GM12892 (cell line): ENCODE measurements around the gene FASTKD1.
A peak's percentile ranks its signal among the peaks of the same experiment; 100 is the strongest.
"Not testable (repeated sequence)": the region's sequence is repeated elsewhere in the genome, so short reads cannot be mapped to it uniquely, and the experiment has no call there.

Experiments
- DNase-seq: peaks from one replicate; pipeline ENCODE4 v3.0.0; 2011; ENCODE audit not compliant: insufficient read length
- FAIRE-seq: peaks from 2 replicates; lab custom pipeline; 2011; peaks lifted over from hg19 to GRCh38; lab: Jason Lieb, UNC
- POLR2A ChIP-seq: IDR thresholded peaks from 2 replicates; pipeline ENCODE4 v1.6.1; 2011; ENCODE audit warnings: low read depth, low read length, control low read depth
- POLR2AphosphoS5 ChIP-seq: IDR thresholded peaks from 2 replicates; pipeline ENCODE4 v1.6.1; 2011; ENCODE audit warnings: low read depth, low read length, control low read depth
- TAF1 ChIP-seq: IDR thresholded peaks from 2 replicates; pipeline ENCODE4 v1.6.1; 2011; ENCODE audit warnings: low read depth, mild to moderate bottlenecking, control low read depth, low read length, borderline replicate concordance

The FASTKD1 gene

DNA sequence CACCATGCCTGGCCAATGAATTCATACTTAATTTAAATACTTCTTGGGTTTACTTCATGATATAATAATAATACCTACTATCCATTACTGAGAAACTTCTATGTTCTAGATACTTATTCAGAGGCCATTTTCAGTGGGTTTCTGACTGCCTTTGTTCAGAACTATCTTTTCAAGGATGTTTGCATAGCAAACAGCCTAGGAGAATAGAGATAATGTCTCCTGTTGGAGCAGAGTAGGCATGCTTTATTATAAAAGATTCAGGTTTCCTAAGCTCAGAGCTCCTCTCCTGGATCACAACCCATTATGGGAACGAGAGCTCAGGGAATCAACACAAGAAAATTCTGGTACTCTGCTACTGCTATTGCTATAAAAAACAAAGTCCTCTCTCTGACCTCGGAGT is 11.1 kb downstream of the FASTKD1 start:
- FAIRE-seq (no peak), DNase-seq (no peak)
- TF ChIP-seq TAF1 (no peak), POLR2AphosphoS5 (no peak), POLR2A (no peak)

DNA sequence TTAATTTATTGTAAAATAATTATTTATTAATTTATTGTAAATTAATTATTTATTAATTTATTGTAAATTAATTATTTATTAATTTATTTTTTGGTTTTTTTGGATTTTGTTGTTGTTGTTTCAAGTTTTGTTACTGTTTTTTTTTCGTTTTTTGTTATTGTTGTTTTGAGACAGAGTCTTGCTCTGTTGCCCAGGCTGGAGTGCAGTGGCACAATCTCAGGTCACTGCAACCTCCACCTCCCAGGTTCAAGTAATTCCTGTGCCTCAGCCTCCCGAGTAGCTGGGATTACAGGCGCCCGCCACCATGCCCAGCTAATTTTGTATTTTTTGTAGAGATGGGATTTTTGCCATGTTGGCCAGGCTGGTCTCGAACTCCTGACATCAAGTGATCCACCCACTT is 11.6 kb downstream of the FASTKD1 start:
- FAIRE-seq, DNase-seq: not testable (repeated sequence)

DNA sequence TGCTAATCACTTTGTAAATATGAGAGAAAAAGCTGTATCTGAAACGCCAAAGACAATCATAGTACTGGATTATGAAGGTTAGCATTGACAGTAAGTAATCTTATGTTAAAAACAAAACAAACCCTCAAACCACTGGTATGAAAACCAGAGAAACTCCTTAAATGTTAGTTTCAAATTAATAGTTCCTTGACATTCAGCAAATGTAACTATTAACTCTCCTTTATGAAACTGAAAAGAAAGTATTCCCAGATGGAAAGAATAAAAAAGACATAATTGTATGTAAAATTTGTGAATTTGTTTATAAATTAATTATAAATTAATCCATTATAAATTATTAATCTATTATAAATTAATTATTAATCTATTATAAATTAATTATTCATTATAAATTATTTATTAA is 12.3 kb downstream of the FASTKD1 start:
- TF ChIP-seq TAF1 (no peak), POLR2A (no peak), POLR2AphosphoS5 (no peak)
- DNase-seq: no peak
- FAIRE-seq: no peak

DNA sequence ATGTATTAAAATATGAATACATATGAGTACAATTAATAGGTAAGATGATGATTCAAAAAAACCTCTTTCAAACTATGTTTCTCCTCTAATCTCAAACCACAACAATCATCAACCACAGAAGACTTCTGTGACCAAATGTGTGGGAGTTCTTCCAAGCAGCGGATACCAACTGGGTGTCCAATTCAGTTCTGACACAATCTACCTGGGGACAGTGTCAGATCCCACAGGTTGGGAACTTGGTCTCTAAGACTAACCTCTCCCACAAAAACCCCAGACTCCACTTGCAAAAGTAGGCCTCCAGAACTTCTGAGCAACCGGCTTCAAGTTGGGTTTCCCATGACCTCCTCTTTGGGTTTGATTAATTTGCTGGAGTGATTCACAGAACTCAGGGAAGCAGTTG is 26.9 kb downstream of the FASTKD1 start:
- TF ChIP-seq TAF1 (no peak), POLR2A (no peak), POLR2AphosphoS5 (no peak)
- FAIRE-seq: no peak
- DNase-seq: no peak

DNA sequence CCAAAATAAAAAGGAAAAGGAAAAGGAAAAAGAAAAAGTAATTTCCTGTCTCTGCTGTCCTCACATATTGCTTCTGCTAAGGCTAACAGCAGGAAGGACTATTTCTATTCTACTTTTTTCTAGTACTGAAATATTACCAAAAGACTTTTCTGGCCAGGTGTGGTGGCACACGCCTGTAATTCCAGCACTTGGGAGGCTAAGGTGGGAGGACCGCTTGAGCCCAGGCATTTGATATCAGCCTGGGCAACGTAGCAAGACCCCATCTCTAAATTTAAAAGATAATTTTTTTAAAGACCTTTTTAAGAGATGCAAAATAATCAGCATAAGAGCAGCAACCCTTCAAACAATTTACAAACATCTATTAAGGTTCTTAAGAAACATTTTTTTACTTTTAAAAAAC is 31.2 kb downstream of the FASTKD1 start:
- no peak for DNase-seq
- no peak for FAIRE-seq
- TF ChIP-seq POLR2A (no peak), TAF1 (no peak), POLR2AphosphoS5 (no peak)

DNA sequence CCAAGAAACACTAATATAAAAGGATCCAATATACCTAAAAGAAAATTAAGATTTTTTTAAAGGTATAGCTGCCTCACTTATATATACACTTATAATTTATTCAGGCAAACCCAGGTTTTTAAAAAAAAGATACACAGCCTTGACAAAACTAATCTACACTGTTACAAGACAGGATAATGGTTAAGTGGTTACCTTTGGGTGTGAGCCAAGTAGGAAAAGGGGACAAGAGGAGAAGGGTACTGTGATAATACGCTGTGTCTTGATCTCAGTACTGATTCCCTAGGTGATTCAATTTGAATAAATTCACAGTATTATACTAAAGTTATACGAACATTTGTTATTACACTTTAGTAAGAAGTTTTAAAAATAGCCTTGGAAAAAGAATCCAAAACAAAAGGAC is 33.5 kb downstream of the FASTKD1 start:
- TF ChIP-seq POLR2A (no peak), TAF1 (no peak)
- FAIRE-seq (no peak), DNase-seq (no peak)

DNA sequence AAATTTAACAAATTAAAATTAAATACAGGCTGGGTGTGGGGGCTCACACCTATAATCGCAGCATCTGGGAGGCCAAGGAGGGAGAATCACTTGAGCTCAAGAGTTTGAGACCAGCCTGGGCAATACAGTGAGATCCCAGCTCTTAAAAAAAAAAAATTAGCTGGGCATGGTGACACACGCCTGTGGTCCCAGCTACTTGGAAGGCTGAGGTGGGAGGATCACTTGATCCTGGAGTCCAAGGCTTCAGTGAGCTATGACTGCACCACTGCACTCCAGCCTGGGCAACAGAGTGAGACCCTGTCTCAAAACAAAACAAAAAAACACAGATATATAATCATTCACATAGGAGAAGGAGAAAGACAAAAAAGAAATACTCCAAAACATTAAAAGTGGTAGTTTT is 34.2 kb downstream of the FASTKD1 start:
- not testable (repeated sequence) for FAIRE-seq

DNA sequence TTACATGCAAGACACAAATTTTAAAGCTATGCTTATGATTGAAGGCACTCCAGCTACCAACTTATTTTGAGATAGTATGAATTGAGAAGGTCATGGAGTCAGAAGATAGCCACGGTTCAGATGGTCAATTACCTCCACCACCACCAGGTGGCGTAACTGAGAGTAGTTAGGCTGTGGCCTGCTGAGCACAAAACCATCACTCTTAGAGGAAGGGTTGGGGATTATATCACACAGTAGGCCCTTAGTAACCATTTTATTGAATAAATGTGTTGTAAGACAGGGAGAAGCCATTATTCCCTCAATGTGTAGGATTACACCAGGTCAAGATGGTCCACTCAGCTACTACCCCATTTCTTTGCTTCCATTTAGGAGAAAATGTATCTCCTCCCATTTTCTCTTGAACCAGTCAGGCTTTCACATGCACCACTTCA is 45.4 kb downstream of the FASTKD1 start:
- FAIRE-seq (peak; percentile 97), DNase-seq (peak; percentile 13)
- TF ChIP-seq TAF1 (no peak), POLR2A (no peak), POLR2AphosphoS5 (no peak)

More for the DNA sequence above, 34.2 kb downstream of the FASTKD1 start:
- DNase-seq: not testable (repeated sequence)

DNA sequence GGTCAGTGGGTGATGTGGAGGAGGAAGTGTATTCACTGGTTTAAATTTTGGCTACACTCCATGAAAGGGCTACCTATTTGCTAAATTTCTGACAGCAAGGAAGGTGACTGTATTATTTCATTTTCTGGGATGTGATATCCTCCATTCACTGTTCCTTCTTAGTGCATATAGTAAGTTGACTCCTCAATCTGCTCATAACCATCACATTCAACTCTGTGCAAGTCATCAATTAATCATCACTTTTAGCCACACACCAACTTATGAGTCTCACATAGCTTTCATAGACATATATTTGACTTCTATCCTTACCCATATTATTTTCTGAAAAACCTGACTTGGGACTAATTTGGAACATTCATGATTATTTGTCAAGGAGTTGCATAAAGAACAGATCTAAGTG is 47.2 kb downstream of the FASTKD1 start:
- DNase-seq (no peak), FAIRE-seq (no peak)
- no peak for TF ChIP-seq TAF1
- no peak for TF ChIP-seq POLR2A
- no peak for TF ChIP-seq POLR2AphosphoS5

DNA sequence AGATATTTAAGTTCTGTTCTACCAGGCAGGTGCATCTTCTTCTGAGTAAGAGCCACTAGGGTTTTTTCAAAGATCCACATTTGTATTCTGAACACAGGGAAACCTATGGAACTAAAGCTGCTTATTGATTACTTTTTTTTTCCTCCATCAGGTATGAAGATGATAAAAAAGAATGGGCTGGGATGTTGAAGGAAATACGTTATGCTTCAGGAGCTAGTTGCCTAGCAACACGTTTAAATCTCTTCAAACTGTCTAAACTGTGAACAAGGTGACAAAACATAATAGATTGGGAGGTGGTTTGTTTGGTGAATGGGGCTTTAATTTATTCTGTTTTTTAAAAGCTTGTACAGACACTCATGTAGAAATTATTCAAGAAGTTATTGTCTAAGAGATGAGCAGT is 48.2 kb downstream of the FASTKD1 start:
- FAIRE-seq: no peak
- TF ChIP-seq POLR2AphosphoS5: no peak
- no peak for DNase-seq

DNA sequence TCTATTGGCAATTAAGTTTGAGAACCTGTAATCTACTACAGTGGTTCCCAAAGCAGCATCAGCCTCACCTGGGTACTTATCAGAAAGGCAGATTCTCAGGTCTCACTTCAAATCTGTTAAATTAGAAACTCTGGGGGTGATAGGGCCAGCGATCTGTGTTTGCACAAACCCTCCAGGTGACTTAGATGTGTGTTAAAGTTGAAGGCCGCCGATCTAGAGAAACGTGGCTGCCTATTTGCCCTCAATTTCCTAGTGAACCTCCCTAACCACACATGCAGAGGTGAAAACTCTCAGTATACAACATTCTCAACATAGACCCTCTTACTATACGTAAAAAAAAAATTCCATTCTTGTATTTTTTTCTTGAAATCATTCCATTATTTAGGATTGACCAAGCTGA is 50.0 kb downstream of the FASTKD1 start:
- no peak for FAIRE-seq
- no peak for DNase-seq
- TF ChIP-seq POLR2A (no peak), TAF1 (no peak)

DNA sequence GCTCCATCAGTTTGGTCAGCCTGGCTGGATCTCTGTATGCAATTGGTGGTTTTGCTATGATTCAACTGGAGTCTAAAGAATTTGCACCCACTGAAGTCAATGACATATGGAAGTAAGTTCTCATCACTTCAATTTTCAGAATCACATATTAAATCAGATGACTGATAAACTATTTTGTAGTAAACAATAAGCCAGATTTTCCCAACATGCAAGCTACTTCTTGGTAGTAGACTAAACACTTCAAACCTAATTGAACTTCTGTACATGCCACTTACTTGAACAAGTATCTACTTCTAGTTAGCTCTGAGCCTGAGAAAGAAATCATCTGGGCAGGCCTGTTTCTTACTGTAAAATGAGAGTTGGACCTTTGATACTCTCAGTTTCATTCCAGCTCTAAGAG is 52.8 kb downstream of the FASTKD1 start:
- FAIRE-seq (no peak), DNase-seq (no peak)
- TF ChIP-seq POLR2AphosphoS5: no peak
- TF ChIP-seq TAF1: no peak
- no peak for TF ChIP-seq POLR2A

DNA sequence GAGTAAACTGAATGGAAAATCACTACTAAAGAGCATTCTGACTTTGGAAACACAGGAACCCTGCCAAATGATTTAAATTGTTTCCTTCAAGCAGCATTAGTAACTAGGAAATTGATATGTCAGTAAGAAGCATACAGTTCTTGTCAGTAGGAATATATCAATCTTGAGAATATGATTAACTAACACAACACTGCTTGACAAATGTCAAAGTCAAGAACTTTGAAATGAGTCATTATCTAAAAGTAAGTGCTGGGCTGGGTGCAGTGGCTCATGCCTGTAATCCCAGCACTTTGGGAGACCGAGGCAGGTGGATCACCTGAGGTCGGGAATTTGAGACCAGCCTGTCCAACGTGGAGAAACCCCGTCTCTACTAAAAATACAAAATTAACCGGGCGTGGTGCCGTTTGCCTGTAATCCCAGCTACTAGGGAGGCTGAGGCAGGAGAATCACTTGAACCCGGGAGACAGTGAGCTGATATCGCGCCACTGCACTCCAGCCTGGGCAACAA is 57.1 kb downstream of the FASTKD1 start:
- DNase-seq, FAIRE-seq: not testable (repeated sequence)

DNA sequence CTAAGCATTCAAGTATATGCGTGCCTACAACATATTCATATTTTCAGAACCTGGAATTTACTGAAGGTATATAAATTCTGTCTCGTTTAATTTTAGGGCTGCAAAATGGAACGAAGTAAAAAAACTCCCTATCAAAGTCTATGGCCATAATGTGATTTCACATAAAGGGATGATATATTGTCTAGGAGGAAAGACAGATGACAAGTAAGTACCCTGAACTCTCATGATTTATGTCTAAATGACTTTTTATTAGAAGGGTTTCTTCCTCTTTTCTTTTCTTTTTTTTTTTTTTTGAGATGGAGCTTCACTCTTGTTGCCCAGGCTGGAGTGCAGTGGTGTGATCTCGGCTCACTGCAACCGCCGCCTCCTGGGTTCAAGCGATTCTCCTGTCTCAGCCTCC is 58.9 kb downstream of the FASTKD1 start:
- FAIRE-seq, DNase-seq: not testable (repeated sequence)
